Measurements from ENCODE around the gene CFTR.
"Not testable (repeated sequence)": the region's sequence is repeated elsewhere in the genome, so short reads cannot be mapped to it uniquely, and the experiment has no call there.

CFTR gene

GRCh38 chr7:117479225-117480054 lies at the start of gene CFTR:
Gene CFTR, plus strand, starts transcription at chr7:117480025. Its CDS starts 70 bp downstream, at chr7:117480095.
- DNase-seq: no peak

- DNase-seq: no peak
Observed at GRCh38 chr7:117435475-117436043, 44.3 kb upstream of the CFTR start.

- no peak for DNase-seq
Observed at GRCh38 chr7:117444646-117445045, 35.2 kb upstream of the CFTR start.

- DNase-seq: no peak
Observed at GRCh38 chr7:117445206-117445605, 34.6 kb upstream of the CFTR start.

GRCh38 chr7:117446220-117446815 lies 33.5 kb upstream of the CFTR start:
- no peak for DNase-seq

- DNase-seq: no peak
Observed at GRCh38 chr7:117448655-117449054, 31.2 kb upstream of the CFTR start.

- peak; percentile 1 for DNase-seq
Observed at GRCh38 chr7:117458977-117459583, 20.7 kb upstream of the CFTR start.

- DNase-seq: no peak
Observed at GRCh38 chr7:117459735-117460134, 20.1 kb upstream of the CFTR start.

- not testable (repeated sequence) for DNase-seq
Observed at GRCh38 chr7:117460815-117461214, 19.0 kb upstream of the CFTR start.

GRCh38 chr7:117468174-117468573 lies 11.7 kb upstream of the CFTR start:
- no peak for DNase-seq

GRCh38 chr7:117470777-117471176 lies 9.0 kb upstream of the CFTR start:
- DNase-seq: no peak

- no peak for DNase-seq
Observed at GRCh38 chr7:117472335-117472734, 7.5 kb upstream of the CFTR start.

GRCh38 chr7:117476557-117477215 lies 3.1 kb upstream of the CFTR start:
- no peak for DNase-seq

- no peak for DNase-seq
Observed at GRCh38 chr7:117478836-117479224, 995 bp upstream of the CFTR start.

GRCh38 chr7:117480055-117480362 lies 184 bp downstream of the CFTR start:
- DNase-seq: no peak

GRCh38 chr7:117480978-117481377 lies 1.2 kb downstream of the CFTR start:
- no peak for DNase-seq

GRCh38 chr7:117485118-117485620 lies 5.3 kb downstream of the CFTR start:
- DNase-seq: no peak

GRCh38 chr7:117489016-117489415 lies 9.2 kb downstream of the CFTR start:
- DNase-seq: no peak

- DNase-seq: no peak
Observed at GRCh38 chr7:117489430-117489829, 9.6 kb downstream of the CFTR start.

- DNase-seq: no peak
Observed at GRCh38 chr7:117489911-117490310, 10.1 kb downstream of the CFTR start.

- no peak for DNase-seq
Observed at GRCh38 chr7:117492649-117493048, 12.8 kb downstream of the CFTR start.

GRCh38 chr7:117493460-117493859 lies 13.6 kb downstream of the CFTR start:
- no peak for DNase-seq

- DNase-seq: no peak
Observed at GRCh38 chr7:117495308-117495707, 15.5 kb downstream of the CFTR start.

Data from NCI-H1048 (cell line).